Parathyroid adenoma (tissue), 2 donors: ENCODE measurements around the gene CD1C.

Experiments
- H2AFZ ChIP-seq: fragments of 300-600 bp; sonication (generic); one replicate; pipeline ENCODE4 v1.7.0; 2017; ENCODE audit warnings: antibody characterized with exemption, mild to moderate bottlenecking
- H3K27ac ChIP-seq: fragments of 300-600 bp; sonication (generic); one replicate; pipeline ENCODE4 v1.7.0; 2017
- H3K27me3 ChIP-seq: fragments of 300-600 bp; sonication (generic); one replicate; pipeline ENCODE4 v1.7.0; 2017; ENCODE audit warnings: low read length; ENCODE audit not compliant: control insufficient read depth, insufficient read depth
- H3K36me3 ChIP-seq: fragments of 300-600 bp; sonication (generic); one replicate; pipeline ENCODE4 v1.7.0; 2017; ENCODE audit warnings: low read length; ENCODE audit not compliant: control insufficient read depth, insufficient read depth
- H3K4me1 ChIP-seq: fragments of 300-600 bp; sonication (generic); one replicate; pipeline ENCODE4 v1.7.0; 2017; ENCODE audit warnings: control low read depth
- H3K4me2 ChIP-seq: fragments of 300-600 bp; sonication (generic); one replicate; pipeline ENCODE4 v1.7.0; 2017; ENCODE audit warnings: low read length
- H3K4me3 ChIP-seq: fragments of 300-600 bp; sonication (generic); one replicate; pipeline ENCODE4 v1.7.0; 2017; ENCODE audit warnings: low read depth, low read length
- H3K79me2 ChIP-seq: fragments of 300-600 bp; sonication (generic); one replicate; pipeline ENCODE4 v1.7.0; 2017; ENCODE audit warnings: control low read depth
- H3K9ac ChIP-seq: fragments of 300-600 bp; sonication (generic); one replicate; pipeline ENCODE4 v1.7.0; 2017; ENCODE audit warnings: mild to moderate bottlenecking
- H3K9me3 ChIP-seq: fragments of 300-600 bp; sonication (generic); one replicate; pipeline ENCODE4 v1.7.0; 2017; ENCODE audit warnings: low read length; ENCODE audit not compliant: control insufficient read depth
- TF ChIP-seq, protein P1 (sequence below): fragments of 300-600 bp; sonication (generic); IDR thresholded peaks from one replicate; pipeline ENCODE4 v1.7.0; 2017; ENCODE audit warnings: antibody characterized with exemption, mild to moderate bottlenecking
- donor health status: primary hyperparathyroidism.

Gene CD1C

DNA sequence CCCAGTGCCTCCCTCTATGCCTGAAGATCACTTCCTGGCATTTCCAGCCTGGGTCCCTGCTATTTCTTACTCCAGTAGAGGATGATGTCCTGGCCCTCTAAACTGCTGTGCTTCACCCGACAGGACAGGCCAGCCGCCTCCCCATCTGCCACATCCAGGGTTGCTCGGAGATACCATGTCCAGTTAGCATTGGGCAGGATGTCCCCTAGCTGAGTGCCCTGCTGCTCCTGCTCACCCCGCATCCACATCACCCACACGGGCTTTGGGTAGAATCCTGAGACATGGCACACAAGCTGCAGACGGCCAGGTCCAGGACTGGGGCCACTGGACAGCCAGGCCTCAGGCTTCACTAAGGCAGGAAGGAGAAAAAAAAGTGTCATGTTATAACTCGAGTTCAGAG, 39.6 kb downstream of the CD1C start:
- Histone ChIP-seq H3K4me3 (no peak overlapping the region), H3K4me2 (no peak overlapping the region), H3K4me1 (no peaks in the 10 kb centered on the region), H2AFZ (no peak overlapping the region), H3K36me3 (no peaks in the 10 kb centered on the region), H3K27me3 (no peaks in the 10 kb centered on the region), H3K79me2 (no peaks in the 10 kb centered on the region), H3K27ac (no peak overlapping the region), H3K9me3 (no peaks in the 10 kb centered on the region), H3K9ac (no peak overlapping the region)
- TF ChIP-seq, protein P1, sequence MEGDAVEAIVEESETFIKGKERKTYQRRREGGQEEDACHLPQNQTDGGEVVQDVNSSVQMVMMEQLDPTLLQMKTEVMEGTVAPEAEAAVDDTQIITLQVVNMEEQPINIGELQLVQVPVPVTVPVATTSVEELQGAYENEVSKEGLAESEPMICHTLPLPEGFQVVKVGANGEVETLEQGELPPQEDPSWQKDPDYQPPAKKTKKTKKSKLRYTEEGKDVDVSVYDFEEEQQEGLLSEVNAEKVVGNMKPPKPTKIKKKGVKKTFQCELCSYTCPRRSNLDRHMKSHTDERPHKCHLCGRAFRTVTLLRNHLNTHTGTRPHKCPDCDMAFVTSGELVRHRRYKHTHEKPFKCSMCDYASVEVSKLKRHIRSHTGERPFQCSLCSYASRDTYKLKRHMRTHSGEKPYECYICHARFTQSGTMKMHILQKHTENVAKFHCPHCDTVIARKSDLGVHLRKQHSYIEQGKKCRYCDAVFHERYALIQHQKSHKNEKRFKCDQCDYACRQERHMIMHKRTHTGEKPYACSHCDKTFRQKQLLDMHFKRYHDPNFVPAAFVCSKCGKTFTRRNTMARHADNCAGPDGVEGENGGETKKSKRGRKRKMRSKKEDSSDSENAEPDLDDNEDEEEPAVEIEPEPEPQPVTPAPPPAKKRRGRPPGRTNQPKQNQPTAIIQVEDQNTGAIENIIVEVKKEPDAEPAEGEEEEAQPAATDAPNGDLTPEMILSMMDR: no peak

DNA sequence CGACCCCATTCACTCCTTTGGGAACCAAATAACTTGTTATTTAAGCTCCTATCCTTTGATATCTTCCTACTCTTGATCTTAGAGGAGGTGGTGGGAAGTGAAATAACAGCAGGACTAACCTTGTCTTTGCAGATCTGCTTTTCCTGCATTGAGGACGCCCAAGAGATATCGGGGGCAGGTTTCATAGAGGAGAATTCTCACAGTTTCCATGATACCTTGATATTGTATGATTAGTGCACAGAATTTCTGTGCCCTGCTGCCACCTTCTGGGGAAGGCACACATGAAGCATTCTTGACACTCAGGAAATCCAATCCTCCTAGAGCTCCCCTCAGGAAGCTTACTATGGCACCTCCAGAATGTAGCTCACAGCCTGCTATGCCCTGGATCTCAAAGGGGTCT, 40.0 kb downstream of the CD1C start:
- Histone ChIP-seq H3K9ac (no peak overlapping the region), H3K27me3 (no peaks in the 10 kb centered on the region), H2AFZ (no peak overlapping the region), H3K9me3 (no peaks in the 10 kb centered on the region), H3K27ac (no peak overlapping the region), H3K36me3 (no peaks in the 10 kb centered on the region), H3K79me2 (no peaks in the 10 kb centered on the region), H3K4me3 (no peak overlapping the region), H3K4me1 (no peaks in the 10 kb centered on the region), H3K4me2 (no peak overlapping the region)
- TF ChIP-seq, protein P1: no peak

DNA sequence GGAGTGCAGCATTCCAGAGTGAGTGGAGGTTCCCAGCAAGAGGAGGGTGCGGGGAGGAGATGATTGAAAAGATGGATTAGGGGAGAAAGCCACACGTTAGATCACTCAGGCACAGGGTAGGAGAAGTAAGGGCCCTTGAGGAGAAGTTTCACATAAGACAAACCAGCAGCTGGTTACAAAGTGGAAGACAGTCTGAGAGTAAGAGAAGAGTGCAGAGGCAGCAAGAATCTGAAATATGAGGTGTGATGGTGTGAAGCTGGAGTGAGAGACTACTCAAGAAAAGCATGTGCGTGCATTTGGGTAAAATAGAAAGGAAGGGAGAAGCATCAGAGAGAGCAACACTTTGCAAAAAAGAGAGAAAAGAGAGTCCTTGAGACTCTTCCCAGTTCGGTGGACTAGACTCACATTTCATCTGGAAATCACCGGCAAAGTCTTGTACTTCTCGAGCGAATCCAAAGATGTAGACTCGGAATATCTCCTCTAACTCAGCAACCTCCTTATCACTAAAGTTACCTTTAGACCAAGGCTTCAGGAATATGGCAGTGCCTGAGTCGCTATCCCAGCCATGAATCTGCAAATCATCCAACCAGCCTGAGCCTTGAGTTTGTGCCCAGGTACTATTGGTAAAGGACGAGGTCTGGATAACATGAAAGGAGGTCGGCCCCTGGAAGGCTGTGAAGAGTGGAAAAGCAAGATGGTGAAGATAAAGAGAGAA, 40.8 kb downstream of the CD1C start:
- Histone ChIP-seq H3K27me3 (no peaks in the 10 kb centered on the region), H3K36me3 (no peaks in the 10 kb centered on the region), H3K79me2 (no peaks in the 10 kb centered on the region), H3K27ac (no peak overlapping the region), H2AFZ (no peak overlapping the region), H3K9ac (no peak overlapping the region), H3K9me3 (no peaks in the 10 kb centered on the region), H3K4me1 (no peaks in the 10 kb centered on the region), H3K4me2 (no peak overlapping the region), H3K4me3 (no peak overlapping the region)
- TF ChIP-seq, protein P1: no peak

DNA sequence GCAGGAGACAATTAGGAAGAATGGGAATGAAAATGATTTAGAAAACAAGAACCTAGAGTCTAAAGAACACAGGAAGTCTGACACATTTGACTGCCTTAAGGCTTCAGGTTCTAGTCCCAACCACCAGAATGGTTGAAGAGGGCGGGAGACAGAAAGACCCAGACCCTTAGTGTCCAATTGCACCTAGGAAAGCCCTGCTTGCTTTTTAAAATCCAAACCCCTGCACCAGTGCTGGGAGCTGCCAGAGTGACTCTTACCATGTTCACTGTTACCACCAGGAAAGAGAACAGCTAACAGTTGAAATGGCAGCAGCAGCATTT, 41.3 kb downstream of the CD1C start:
- no peak overlapping the region for H2AFZ ChIP-seq
- H3K4me1 ChIP-seq: no peaks in the 10 kb centered on the region
- H3K9ac ChIP-seq: no peak overlapping the region
- H3K79me2 ChIP-seq: no peaks in the 10 kb centered on the region
- no peak overlapping the region for H3K4me3 ChIP-seq
- no peaks in the 10 kb centered on the region for H3K9me3 ChIP-seq
- TF ChIP-seq, protein P1: no peak
- no peaks in the 10 kb centered on the region for H3K27me3 ChIP-seq
- H3K27ac ChIP-seq: no peak overlapping the region
- H3K4me2 ChIP-seq: no peak overlapping the region
- no peaks in the 10 kb centered on the region for H3K36me3 ChIP-seq

DNA sequence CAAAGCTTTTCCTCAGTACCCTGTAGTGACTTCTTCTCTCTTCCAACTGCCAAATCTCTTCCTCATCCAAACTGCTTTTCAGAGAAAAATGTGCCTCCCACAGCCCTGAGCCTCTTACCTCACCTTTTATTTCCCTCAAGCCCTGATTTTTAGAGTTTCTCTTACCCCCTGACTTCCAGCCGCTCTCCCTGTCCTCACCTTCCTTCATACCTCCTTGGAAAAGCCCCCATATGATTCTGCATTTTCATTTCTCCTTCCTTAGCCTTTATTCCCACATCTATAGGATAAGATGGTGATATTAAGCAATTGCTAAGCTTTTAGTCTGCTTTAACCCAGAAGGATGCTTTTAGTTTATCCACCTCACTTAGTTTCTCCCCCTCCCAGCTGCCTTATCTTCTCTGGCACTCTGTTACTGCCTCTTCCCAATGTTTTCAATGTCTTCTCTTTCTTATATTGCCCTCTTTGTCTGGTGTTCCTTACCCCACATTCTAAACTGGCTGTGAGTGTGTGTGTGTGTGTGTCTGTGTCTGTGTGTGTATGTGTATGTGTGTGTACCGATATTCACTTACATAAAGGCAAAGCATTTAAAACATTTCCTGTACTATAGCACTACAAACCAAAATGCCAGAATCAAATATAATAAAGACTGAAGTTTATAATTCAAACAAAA, 41.9 kb downstream of the CD1C start, which contains the start of gene CD1B:
Gene CD1B (minus strand): TSS at position 51 of the 670 bp plus-strand sequence. CDS start 108 bp downstream, outside the sequence.
- no peak within 1 kb of the TSS for H3K4me2 ChIP-seq
- no peaks in the 10 kb centered on the region for H3K27me3 ChIP-seq
- no peak within 1 kb of the TSS for H3K27ac ChIP-seq
- no peaks in the 10 kb centered on the region for H3K36me3 ChIP-seq
- H3K4me3 ChIP-seq: no peak within 1 kb of the TSS
- TF ChIP-seq, protein P1: no peak
- no peaks in the 10 kb centered on the region for H3K9me3 ChIP-seq
- no peak within 1 kb of the TSS for H2AFZ ChIP-seq
- no peak within 1 kb of the TSS for H3K9ac ChIP-seq
- H3K79me2 ChIP-seq: no peaks in the 10 kb centered on the region
- no peaks in the 10 kb centered on the region for H3K4me1 ChIP-seq
